Coronary artery (tissue), 2 donors: ENCODE results near the gene MTRF1.

Source experiments
- DNase-seq: peaks from one replicate; pipeline ENCODE4 v3.0.0-alpha.2; 2017; ENCODE audit warnings: low spot score
- H3K27ac ChIP-seq, 2 donors: fragments of 200-600 bp; sonication (generic); one replicate each; pipeline ENCODE4 v1.5.1; 2016 to 2019
- H3K4me3 ChIP-seq: fragments of 200-600 bp; sonication (generic); 2 replicates; pipeline ENCODE4 v1.5.1; 2016; ENCODE audit warnings: mild to moderate bottlenecking, moderate library complexity
- CTCF ChIP-seq: fragments of 200-600 bp; sonication (generic); IDR thresholded peaks from one replicate; pipeline ENCODE4 v1.5.1; 2019; ENCODE audit warnings: antibody characterized with exemption

The MTRF1 gene

GRCh38 chr13:41259875-41260501 is 3.4 kb downstream of the MTRF1 start:
- DNase-seq: no peak
- H3K27ac ChIP-seq: no peak overlapping the region
- no peak for TF ChIP-seq CTCF
- no peak overlapping the region for H3K4me3 ChIP-seq

- H3K4me3 ChIP-seq: no peak overlapping the region
- no peak for TF ChIP-seq CTCF
- no peak overlapping the region for H3K27ac ChIP-seq
- DNase-seq: no peak
Observed at GRCh38 chr13:41257535-41257934, 5.8 kb downstream of the MTRF1 start.

GRCh38 chr13:41254902-41255301 is 8.5 kb downstream of the MTRF1 start:
- DNase-seq: no peak
- no peak overlapping the region for H3K4me3 ChIP-seq
- no peak for TF ChIP-seq CTCF
- no peak overlapping the region for H3K27ac ChIP-seq

GRCh38 chr13:41250993-41251392 is 12.4 kb downstream of the MTRF1 start:
- DNase-seq: no peak
- no peak overlapping the region for H3K4me3 ChIP-seq
- H3K27ac ChIP-seq: no peak overlapping the region
- TF ChIP-seq CTCF: no peak

GRCh38 chr13:41246969-41247680 is 16.3 kb downstream of the MTRF1 start:
- H3K27ac ChIP-seq: no peak overlapping the region
- no peak overlapping the region for H3K4me3 ChIP-seq
- DNase-seq: no peak
- TF ChIP-seq CTCF: no peak

GRCh38 chr13:41244556-41244955 is 18.8 kb downstream of the MTRF1 start:
- Histone ChIP-seq H3K4me3 (no peak overlapping the region), H3K27ac (no peak overlapping the region)
- TF ChIP-seq CTCF: no peak
- no peak for DNase-seq

- H3K4me3 ChIP-seq: no peak overlapping the region
- TF ChIP-seq CTCF: no peak
- no peak overlapping the region for H3K27ac ChIP-seq
- no peak for DNase-seq
Observed at GRCh38 chr13:41241626-41242025, 21.8 kb downstream of the MTRF1 start.
